Colonic mucosa (tissue), 4 donors: ENCODE results near the gene OR2V2. TPM values are rescaled to one million over a fixed set of nuclear protein-coding genes. Genes with fewer than 3 reads are reported as not detected.
A peak's percentile ranks its signal among the peaks of the same experiment; 100 is the strongest.

Source experiments
- DNase-seq: peaks from one replicate; pipeline ENCODE4 v3.0.0-alpha.2; 2020
- H3K27ac ChIP-seq: fragments of 200-600 bp; one replicate; pipeline ENCODE4 v1.8.0; 2021
- H3K27me3 ChIP-seq: fragments of 200-600 bp; one replicate; pipeline ENCODE4 v1.8.0; 2021
- H3K36me3 ChIP-seq: fragments of 200-600 bp; one replicate; pipeline ENCODE4 v1.8.0; 2021
- H3K4me1 ChIP-seq: fragments of 200-600 bp; one replicate; pipeline ENCODE4 v1.8.0; 2021; ENCODE audit warnings: mild to moderate bottlenecking
- H3K4me3 ChIP-seq: fragments of 200-600 bp; one replicate; pipeline ENCODE4 v1.8.0; 2021
- H3K9ac ChIP-seq, 2 donors: one replicate each; pipeline ENCODE4 v1.7.0; 2013; ENCODE audit warnings: control low read depth in 2 of 2, low read depth in 2 of 2, low read length in 2 of 2
- H3K9me3 ChIP-seq: fragments of 200-600 bp; one replicate; pipeline ENCODE4 v1.8.0; 2021
- CTCF ChIP-seq: fragments of 200-600 bp; IDR thresholded peaks from one replicate; pipeline ENCODE4 v1.8.0; 2022; ENCODE audit warnings: antibody characterized with exemption, mild to moderate bottlenecking
- intact Hi-C: fragments of 100-400 bp; cut with DNase I; formaldehyde crosslinking; loops from one replicate; pipeline ENCODE4 v1.14.1; 2022
- total RNA-seq, 2 donors: library from RNA; stranded (reverse); fragmentation: NEBNext Ultra II Directional in 1 of 2; extraction: Animal tissue kit (Norgen Biotek cat#: 25700) in 1 of 2; gene quantifications; one replicate each; pipeline ENCODE4 v1.2.1, GENCODE V29; 2021
- donor health status: healthy.
- donor health status: DM: no; HTN: no; CAD: no.
- donor health status: DM: no; HTN: no; CAD: no.

OR2V2 gene
- total RNA-seq, 2 donors from 2014 or later, result not detected

GRCh38 chr5:181203093-181203711 is 55.8 kb downstream of the OR2V2 start:
- DNase-seq, result no peak
- TF ChIP-seq CTCF, result no peak
- Histone ChIP-seq H3K4me1 (peaks cover 5% of the 10 kb centered on the region), H3K27me3 (no peaks in the 10 kb centered on the region), H3K36me3 (no peaks in the 10 kb centered on the region), H3K27ac (no peak overlapping the region), H3K9me3 (no peaks in the 10 kb centered on the region), H3K4me3 (peak overlapping the region; percentile 47), H3K9ac (no peak overlapping the region)
- intact Hi-C loops, result no loop called here

GRCh38 chr5:181203777-181204112 is 56.4 kb downstream of the OR2V2 start:
- TF ChIP-seq CTCF, result no peak
- intact Hi-C loops, result no loop called here
- Histone ChIP-seq H3K4me3 (peak overlapping the region; percentile 47), H3K4me1 (peaks cover 5% of the 10 kb centered on the region), H3K36me3 (no peaks in the 10 kb centered on the region), H3K27ac (no peak overlapping the region), H3K27me3 (no peaks in the 10 kb centered on the region), H3K9me3 (no peaks in the 10 kb centered on the region), H3K9ac (peak overlapping the region; percentile 19 to 30)
- DNase-seq, result peak; percentile 41

- intact Hi-C loops, result no loop called here
- no peaks in the 10 kb centered on the region for H3K9me3 ChIP-seq
- peak; percentile 53 for DNase-seq
- no peak overlapping the region for H3K27ac ChIP-seq
- TF ChIP-seq CTCF, result no peak
- H3K4me3 ChIP-seq, result peak overlapping the region; percentile 47
- peak overlapping the region; percentile 19 to 30 for H3K9ac ChIP-seq
- H3K36me3 ChIP-seq, result no peaks in the 10 kb centered on the region
- H3K4me1 ChIP-seq, result peaks cover 5% of the 10 kb centered on the region
- H3K27me3 ChIP-seq, result no peaks in the 10 kb centered on the region
Observed at GRCh38 chr5:181204113-181204825, 56.9 kb downstream of the OR2V2 start.

- Histone ChIP-seq H3K9ac (peak within 1 kb of the TSS; percentile 57 to 63), H3K9me3 (no peaks in the 10 kb centered on the region), H3K36me3 (no peaks in the 10 kb centered on the region), H3K4me3 (peak within 1 kb of the TSS; percentile 47), H3K4me1 (peaks cover 5% of the 10 kb centered on the region), H3K27me3 (no peaks in the 10 kb centered on the region), H3K27ac (no peak within 1 kb of the TSS)
- intact Hi-C loops, result no loop called here
- DNase-seq, result peak; percentile 79
- TF ChIP-seq CTCF, result no peak
Observed at GRCh38 chr5:181204826-181205760, 57.7 kb downstream of the OR2V2 start, which contains the start of gene TRIM7. TSS of gene TRIM7 (minus strand) at chr5:181205196. CDS start at chr5:181205110, 86 bp downstream.
